Activated naive CD8-positive, alpha-beta T cell treated with anti-CD3 and anti-CD28 coated beads, Interleukin-2, amount 50 U/mL, for 16 hours (primary cell): ENCODE measurements around the gene APOC3.

Experiments
- DNase-seq: peaks from one replicate; pipeline ENCODE4 v3.0.0-alpha.2; 2020; ENCODE audit warnings: low read depth, low spot score

APOC3 gene

DNA sequence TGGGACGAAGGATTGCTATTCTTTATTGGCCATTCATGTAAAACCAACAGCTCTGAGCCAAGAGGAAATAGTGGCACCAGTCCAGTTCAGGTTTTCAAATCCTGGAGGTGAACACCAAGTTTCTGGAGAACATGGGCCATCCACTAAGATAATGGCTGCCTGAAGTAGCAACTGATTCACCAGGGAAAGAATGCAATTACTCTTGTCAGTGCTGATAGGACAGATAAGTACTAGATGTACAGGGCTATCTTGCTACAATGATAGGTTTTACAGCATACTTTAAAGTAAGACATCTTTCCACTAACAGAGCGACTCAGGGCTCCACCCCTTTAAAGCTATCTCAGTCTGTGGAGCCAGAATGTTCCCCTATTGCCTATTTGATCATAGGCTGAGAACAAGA is 44.5 kb downstream of the APOC3 start:
- DNase-seq: no peak

DNA sequence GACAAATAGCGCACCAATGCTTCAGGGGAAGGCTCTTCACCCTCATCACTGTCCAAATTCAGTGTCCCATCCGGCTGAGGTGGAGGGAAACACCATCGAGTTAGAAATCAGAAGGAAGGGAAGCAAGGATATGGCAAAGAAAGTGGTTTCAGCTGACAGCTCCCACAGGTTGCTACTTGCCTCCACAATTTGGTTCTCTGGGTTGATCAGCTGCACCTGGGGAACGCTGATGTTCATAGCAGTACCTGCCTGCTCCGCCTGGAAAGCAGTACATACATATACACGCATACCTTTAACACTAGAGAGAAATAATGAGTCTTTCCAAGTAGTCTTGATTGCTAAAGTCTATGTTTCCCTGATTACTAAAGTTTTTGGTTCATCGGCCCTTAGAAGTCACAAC is 45.5 kb downstream of the APOC3 start:
- DNase-seq: no peak

GRCh38 chr11:116876656-116877055 is 46.9 kb downstream of the APOC3 start:
- DNase-seq: no peak

GRCh38 chr11:116879800-116880625 is 50.3 kb downstream of the APOC3 start:
- DNase-seq: no peak

DNA sequence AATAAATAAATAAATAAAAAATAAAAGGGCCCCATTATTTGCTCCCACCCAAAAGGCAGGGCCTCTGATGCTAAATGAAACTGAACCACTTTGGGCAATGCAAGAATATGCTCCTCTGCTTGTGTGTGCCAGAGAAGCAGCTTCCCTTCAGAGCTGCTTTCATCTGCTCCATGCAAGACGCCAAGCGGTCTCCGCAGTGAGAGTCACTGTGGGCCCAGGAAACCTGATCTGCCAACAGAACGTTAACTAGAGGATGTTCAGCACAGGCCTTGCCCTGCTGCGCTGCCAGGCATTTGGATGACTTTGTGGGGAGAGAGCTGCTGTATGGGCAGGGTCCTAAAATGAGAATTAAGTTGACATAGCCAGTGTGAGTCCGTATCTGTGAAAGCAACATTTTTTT is 51.4 kb downstream of the APOC3 start:
- DNase-seq: no peak

DNA sequence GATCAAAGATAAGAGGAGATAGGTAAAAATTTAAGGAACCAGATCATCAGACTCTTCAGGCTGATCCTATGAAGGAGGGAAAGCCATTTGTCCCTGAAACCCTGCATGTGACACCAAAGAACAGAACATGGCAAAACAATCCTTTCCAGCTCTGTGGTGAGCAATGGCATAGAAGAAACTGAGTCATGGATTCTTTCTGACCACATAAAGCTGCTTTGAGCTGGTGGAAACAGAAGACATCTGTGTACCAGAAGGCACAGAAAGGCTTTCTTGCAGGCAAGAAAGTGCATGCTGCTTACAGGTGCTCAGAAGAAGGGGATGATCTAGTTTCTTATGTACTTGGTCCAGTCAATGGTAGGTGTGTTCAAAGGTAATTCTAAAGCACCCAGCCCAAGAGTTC is 52.7 kb downstream of the APOC3 start:
- DNase-seq: no peak
